ENCODE measurements around the gene ST7. TPM values are rescaled to one million over a fixed set of nuclear protein-coding genes. Genes with fewer than 3 reads are reported as not detected.

The ST7 gene
- total RNA-seq, 1 donor from 2014 or later: 8.3 TPM

- no peak for TF ChIP-seq CTCF (IDR thresholded peaks at IDR 0.05)
- Mint-ChIP-seq H3K36me3 (ENCODE audit: low read depth) (no peaks in the 10 kb centered on the region), H3K27me3 (no peaks in the 10 kb centered on the region), H3K4me3 (no peak overlapping the region), H3K27ac (no peak overlapping the region), H3K4me1 (no peaks in the 10 kb centered on the region), H3K9me3 (no peaks in the 10 kb centered on the region)
- no peak for DNase-seq
- POLR2A ChIA-PET: no interaction called here
- no peak for ATAC-seq (ENCODE audit: low read depth)
- intact Hi-C loops (cut with micrococcal nuclease): no loop called here
- CTCF ChIA-PET: interaction anchor here (1.3 kb wide), 1 partner anchor 74 kb away, joined by 3 read pairs; no protein-coding TSS in a partner anchor
These were observed 108.5 kb downstream of the ST7 start for GRCh38 chr7:117061751-117062150.

- ChIA-PET POLR2A (no interaction called here), CTCF (interaction anchor here (1.3 kb wide), 1 partner anchor 75 kb away, joined by 3 read pairs; no protein-coding TSS in a partner anchor)
- ATAC-seq (ENCODE audit: low read depth) (no peak), DNase-seq (no peak)
- Mint-ChIP-seq H3K36me3 (ENCODE audit: low read depth) (no peaks in the 10 kb centered on the region), H3K9me3 (no peaks in the 10 kb centered on the region), H3K4me3 (no peak overlapping the region), H3K27me3 (no peaks in the 10 kb centered on the region), H3K4me1 (no peaks in the 10 kb centered on the region), H3K27ac (no peak overlapping the region)
- no peak for TF ChIP-seq CTCF (IDR thresholded peaks at IDR 0.05)
- intact Hi-C loops (cut with micrococcal nuclease): no loop called here
These were observed 109.0 kb downstream of the ST7 start for GRCh38 chr7:117062300-117062699.

- intact Hi-C loops (cut with micrococcal nuclease): loop anchor here (5.0 kb wide), 1 partner anchor 32 kb away; no protein-coding TSS in a partner anchor
- H3K27ac Mint-ChIP-seq: no peak overlapping the region
- ChIA-PET CTCF (no interaction called here), POLR2A (no interaction called here)
- H3K9me3 Mint-ChIP-seq: no peaks in the 10 kb centered on the region
- DNase-seq: no peak
- no peaks in the 10 kb centered on the region for H3K36me3 Mint-ChIP-seq (ENCODE audit: low read depth)
- no peaks in the 10 kb centered on the region for H3K27me3 Mint-ChIP-seq
- H3K4me1 Mint-ChIP-seq: no peaks in the 10 kb centered on the region
- ATAC-seq (ENCODE audit: low read depth): no peak
- no peak overlapping the region for H3K4me3 Mint-ChIP-seq
- TF ChIP-seq CTCF (IDR thresholded peaks at IDR 0.05): no peak
These were observed 111.4 kb downstream of the ST7 start for GRCh38 chr7:117064688-117065087.

- no peak for ATAC-seq (ENCODE audit: low read depth)
- Mint-ChIP-seq H3K27me3 (no peaks in the 10 kb centered on the region), H3K4me3 (no peak overlapping the region), H3K4me1 (no peaks in the 10 kb centered on the region), H3K27ac (no peak overlapping the region), H3K36me3 (ENCODE audit: low read depth) (no peaks in the 10 kb centered on the region), H3K9me3 (no peaks in the 10 kb centered on the region)
- DNase-seq: no peak
- POLR2A ChIA-PET: no interaction called here
- CTCF ChIA-PET: no interaction called here
- intact Hi-C loops (cut with micrococcal nuclease): loop anchor here (5.0 kb wide), 1 partner anchor 33 kb away; no protein-coding TSS in a partner anchor
- TF ChIP-seq CTCF (IDR thresholded peaks at IDR 0.05): no peak
These were observed 112.4 kb downstream of the ST7 start for GRCh38 chr7:117065571-117066150.

GRCh38 chr7:117066668-117067067, 113.4 kb downstream of the ST7 start:
- intact Hi-C loops (cut with micrococcal nuclease): loop anchor here (5.0 kb wide), 1 partner anchor 34 kb away; no protein-coding TSS in a partner anchor
- CTCF ChIA-PET: no interaction called here
- POLR2A ChIA-PET: no interaction called here
- Mint-ChIP-seq H3K4me1 (no peaks in the 10 kb centered on the region), H3K4me3 (no peak overlapping the region), H3K27me3 (no peaks in the 10 kb centered on the region), H3K9me3 (no peaks in the 10 kb centered on the region), H3K27ac (no peak overlapping the region), H3K36me3 (ENCODE audit: low read depth) (no peaks in the 10 kb centered on the region)
- no peak for TF ChIP-seq CTCF (IDR thresholded peaks at IDR 0.05)
- ATAC-seq (ENCODE audit: low read depth): no peak
- DNase-seq: no peak
